HepG2 (cell line): Measurements from ENCODE around the gene GYS1. TPM values are rescaled to one million over a fixed set of nuclear protein-coding genes. Genes with fewer than 3 reads are reported as not detected.

Experiments used
- DR1 ChIP-seq: sonication (generic); formaldehyde crosslinking; IDR thresholded peaks from 2 replicates; pipeline ENCODE4 v1.8.0; 2021; ENCODE audit warnings: mild to moderate bottlenecking, missing genetic modification reagents, inconsistent platforms
- FLYWCH1 ChIP-seq: sonication (generic); formaldehyde crosslinking; IDR thresholded peaks from 2 replicates; pipeline ENCODE4 v1.8.1; 2023; ENCODE audit warnings: mild to moderate bottlenecking, missing genetic modification reagents
- GTF3A ChIP-seq: sonication (generic); formaldehyde crosslinking; conservative IDR thresholded peaks from 2 replicates; pipeline ENCODE4 v1.4.0; 2020; ENCODE audit warnings: mild to moderate bottlenecking, missing genetic modification reagents
- MEF2D ChIP-seq: sonication (generic); formaldehyde crosslinking; IDR thresholded peaks from 2 replicates; pipeline ENCODE4 v1.5.1; 2020; ENCODE audit warnings: mild to moderate bottlenecking, missing genetic modification reagents
- NAIF1 ChIP-seq: sonication (generic); formaldehyde crosslinking; IDR thresholded peaks from 2 replicates; pipeline ENCODE4 v1.5.0; 2020; ENCODE audit warnings: mild to moderate bottlenecking, missing genetic modification reagents, borderline replicate concordance
- RFX1 ChIP-seq: fragments of 450-650 bp; IDR thresholded peaks from 2 replicates; pipeline ENCODE4 v1.6.1; 2017
- RXRB ChIP-seq: IDR thresholded peaks from 2 replicates; pipeline ENCODE4 v1.6.1; 2016; ENCODE audit warnings: borderline replicate concordance, missing genetic modification reagents, missing compliant biosample characterization
- SIX4 ChIP-seq: sonication (generic); formaldehyde crosslinking; IDR thresholded peaks from 2 replicates; pipeline ENCODE4 v1.4.0; 2020; ENCODE audit warnings: missing genetic modification reagents
- WIZ ChIP-seq: sonication (generic); formaldehyde crosslinking; IDR thresholded peaks from 2 replicates; pipeline ENCODE4 v1.5.1; 2020; ENCODE audit warnings: mild to moderate bottlenecking, missing genetic modification reagents
- ZBTB20 ChIP-seq: sonication (generic); formaldehyde crosslinking; IDR thresholded peaks from 2 replicates; pipeline ENCODE4 v1.8.1; 2023; ENCODE audit warnings: missing genetic modification reagents, low read depth, mild to moderate bottlenecking, borderline replicate concordance
- ZFAT ChIP-seq: sonication (generic); formaldehyde crosslinking; conservative IDR thresholded peaks from 2 replicates; pipeline ENCODE4 v1.8.1; 2023; ENCODE audit warnings: missing genetic modification reagents, inconsistent platforms
- ZFP90 ChIP-seq: sonication (generic); formaldehyde crosslinking; IDR thresholded peaks from 2 replicates; pipeline ENCODE4 v1.8.0; 2022; ENCODE audit warnings: missing genetic modification reagents, mild to moderate bottlenecking, inconsistent platforms, borderline replicate concordance
- ZNF263 ChIP-seq: sonication (generic); formaldehyde crosslinking; IDR thresholded peaks from 2 replicates; pipeline ENCODE4 v1.4.0; 2020; ENCODE audit warnings: missing genetic modification reagents
- ZNF382 ChIP-seq: sonication (generic); formaldehyde crosslinking; IDR thresholded peaks from 2 replicates; pipeline ENCODE4 v1.5.0; 2020; ENCODE audit warnings: missing genetic modification reagents, mild to moderate bottlenecking, borderline replicate concordance
- ZNF570 ChIP-seq: sonication (generic); formaldehyde crosslinking; IDR thresholded peaks from 2 replicates; pipeline ENCODE4 v1.4.0; 2020; ENCODE audit warnings: mild to moderate bottlenecking, missing genetic modification reagents, borderline replicate concordance
- ZNF850 ChIP-seq: sonication (generic); formaldehyde crosslinking; conservative IDR thresholded peaks from 2 replicates; pipeline ENCODE4 v1.9.0; 2021; ENCODE audit warnings: mild to moderate bottlenecking, missing genetic modification reagents
- ZNF879 ChIP-seq: sonication (generic); formaldehyde crosslinking; IDR thresholded peaks from 2 replicates; pipeline ENCODE4 v1.8.1; 2023; ENCODE audit warnings: missing genetic modification reagents
- polyA plus RNA-seq, 8 experiments: library from polyadenylated mRNA; depleted of rRNA in 3 of 8; stranded (reverse) in 7 of 8; unstranded in 1 of 8; fragments of >200 nt; fragmentation: Illumina TruSeq in 4 of 8; extraction: Trizol in 4 of 8; gene quantifications; 2 replicates each; pipeline versions ENCODE4 v1.2.1 to v1.2.3, GENCODE V29; 2011 to 2016; ENCODE audit warnings: low read depth in 4 of 8, missing spikeins in 1 of 8, mixed read lengths in 1 of 8; ENCODE audit not compliant: insufficient read depth in 1 of 8
- total RNA-seq, 5 experiments: library from RNA; depleted of rRNA; stranded (reverse); fragments of >200 nt; fragmentation: Illumina TruSeq; extraction: Trizol; gene quantifications; 2 replicates each; pipeline ENCODE4 v1.2.3, GENCODE V29; 2016; ENCODE audit warnings: low read depth in 1 of 5
- TF ChIP-seq, protein P1 (sequence below): sonication (generic); formaldehyde crosslinking; IDR thresholded peaks from 2 replicates; pipeline ENCODE4 v1.5.0; 2020; ENCODE audit warnings: mild to moderate bottlenecking, missing genetic modification reagents
- TF ChIP-seq, protein P2 (sequence below): sonication (generic); formaldehyde crosslinking; IDR thresholded peaks from 2 replicates; pipeline ENCODE4 v1.5.1; 2020; ENCODE audit warnings: missing genetic modification reagents, mild to moderate bottlenecking, borderline replicate concordance
- TF ChIP-seq, protein P3 (sequence below): sonication (generic); formaldehyde crosslinking; IDR thresholded peaks from 2 replicates; pipeline ENCODE4 v1.4.0; 2020; ENCODE audit warnings: missing genetic modification reagents
- TF ChIP-seq, protein P4 (sequence below): fragments of 450-650 bp; IDR thresholded peaks from 2 replicates; pipeline ENCODE4 v1.6.1; 2016
- TF ChIP-seq, protein P5 (sequence below): IDR thresholded peaks from 2 replicates; pipeline ENCODE4 v1.6.1; 2016; ENCODE audit warnings: missing biosample characterization, missing genetic modification reagents, low read depth

GYS1 gene
- total and polyA plus RNA-seq, 2 of the 13 experiments (the other 11 are each of a cell fraction or from before 2014, with no cell fraction given), result 18.4 to 42.1 TPM

DNA sequence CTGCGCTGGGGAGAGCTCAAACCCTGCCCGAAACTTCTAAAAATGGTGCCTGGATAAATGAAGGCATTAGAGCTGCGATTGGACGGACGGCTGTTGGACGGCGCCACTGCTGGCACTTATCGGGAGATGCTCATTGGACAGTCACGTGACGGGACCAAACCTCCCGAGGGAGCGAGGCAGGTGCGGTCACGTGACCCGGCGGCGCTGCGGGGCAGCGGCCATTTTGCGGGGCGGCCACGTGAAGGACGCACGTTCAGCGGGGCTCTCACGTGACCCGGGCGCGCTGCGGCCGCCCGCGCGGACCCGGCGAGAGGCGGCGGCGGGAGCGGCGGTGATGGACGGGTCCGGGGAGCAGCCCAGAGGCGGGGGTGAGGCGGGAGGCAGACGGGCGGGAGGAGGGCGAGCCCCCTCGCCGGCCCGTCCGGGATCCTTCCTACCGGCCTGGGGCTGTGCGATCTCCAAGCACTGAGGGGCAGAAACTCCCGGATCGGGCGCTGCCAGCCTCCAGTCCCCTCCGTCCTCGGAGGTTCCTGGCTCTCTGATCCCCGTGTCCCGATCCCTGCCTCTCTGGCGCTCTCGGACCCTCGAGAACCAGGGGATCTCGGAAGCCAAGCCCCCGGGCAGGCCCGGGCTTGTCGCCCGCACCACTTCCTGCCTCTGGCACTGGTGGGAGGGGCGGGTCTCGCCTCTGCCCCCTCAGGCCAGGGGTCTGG is 38.4 kb downstream of the GYS1 start, which contains the start of gene BAX (continued):
- TF ChIP-seq, protein P1, sequence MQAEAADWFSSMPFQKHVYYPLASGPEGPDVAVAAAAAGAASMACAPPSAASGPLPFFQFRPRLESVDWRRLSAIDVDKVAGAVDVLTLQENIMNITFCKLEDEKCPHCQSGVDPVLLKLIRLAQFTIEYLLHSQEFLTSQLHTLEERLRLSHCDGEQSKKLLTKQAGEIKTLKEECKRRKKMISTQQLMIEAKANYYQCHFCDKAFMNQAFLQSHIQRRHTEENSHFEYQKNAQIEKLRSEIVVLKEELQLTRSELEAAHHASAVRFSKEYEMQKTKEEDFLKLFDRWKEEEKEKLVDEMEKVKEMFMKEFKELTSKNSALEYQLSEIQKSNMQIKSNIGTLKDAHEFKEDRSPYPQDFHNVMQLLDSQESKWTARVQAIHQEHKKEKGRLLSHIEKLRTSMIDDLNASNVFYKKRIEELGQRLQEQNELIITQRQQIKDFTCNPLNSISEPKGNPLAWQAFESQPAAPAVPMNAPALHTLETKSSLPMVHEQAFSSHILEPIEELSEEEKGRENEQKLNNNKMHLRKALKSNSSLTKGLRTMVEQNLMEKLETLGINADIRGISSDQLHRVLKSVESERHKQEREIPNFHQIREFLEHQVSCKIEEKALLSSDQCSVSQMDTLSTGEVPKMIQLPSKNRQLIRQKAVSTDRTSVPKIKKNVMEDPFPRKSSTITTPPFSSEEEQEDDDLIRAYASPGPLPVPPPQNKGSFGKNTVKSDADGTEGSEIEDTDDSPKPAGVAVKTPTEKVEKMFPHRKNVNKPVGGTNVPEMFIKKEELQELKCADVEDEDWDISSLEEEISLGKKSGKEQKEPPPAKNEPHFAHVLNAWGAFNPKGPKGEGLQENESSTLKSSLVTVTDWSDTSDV (CRISPR knock-in tag), result no peak
- TF ChIP-seq ZNF879 (CRISPR knock-in tag) (no peak), ZBTB20 (CRISPR knock-in tag) (no peak), WIZ (CRISPR knock-in tag) (0 out of 2 replicates have a peak, but pooled peaks have one; percentile 14), GTF3A (CRISPR knock-in tag) (no peak), ZNF382 (CRISPR knock-in tag) (no peak), ZNF263 (CRISPR knock-in tag) (no peak), FLYWCH1 (peak; percentile 53; the same call in 1 of the 2 replicates), NAIF1 (CRISPR knock-in tag) (no peak), RFX1 (no peak), ZFAT (CRISPR knock-in tag) (no peak), RXRB (CRISPR knock-in tag) (peak; percentile 61; the same call in 1 of the 2 replicates), DR1 (CRISPR knock-in tag) (peak; percentile 44), ZFP90 (CRISPR knock-in tag) (peak; percentile 66), ZNF850 (CRISPR knock-in tag) (no peak), ZNF570 (no peak), MEF2D (CRISPR knock-in tag) (0 out of 2 replicates have a peak, but pooled peaks have one; percentile 38), SIX4 (CRISPR knock-in tag) (no peak)
- TF ChIP-seq, protein P2, sequence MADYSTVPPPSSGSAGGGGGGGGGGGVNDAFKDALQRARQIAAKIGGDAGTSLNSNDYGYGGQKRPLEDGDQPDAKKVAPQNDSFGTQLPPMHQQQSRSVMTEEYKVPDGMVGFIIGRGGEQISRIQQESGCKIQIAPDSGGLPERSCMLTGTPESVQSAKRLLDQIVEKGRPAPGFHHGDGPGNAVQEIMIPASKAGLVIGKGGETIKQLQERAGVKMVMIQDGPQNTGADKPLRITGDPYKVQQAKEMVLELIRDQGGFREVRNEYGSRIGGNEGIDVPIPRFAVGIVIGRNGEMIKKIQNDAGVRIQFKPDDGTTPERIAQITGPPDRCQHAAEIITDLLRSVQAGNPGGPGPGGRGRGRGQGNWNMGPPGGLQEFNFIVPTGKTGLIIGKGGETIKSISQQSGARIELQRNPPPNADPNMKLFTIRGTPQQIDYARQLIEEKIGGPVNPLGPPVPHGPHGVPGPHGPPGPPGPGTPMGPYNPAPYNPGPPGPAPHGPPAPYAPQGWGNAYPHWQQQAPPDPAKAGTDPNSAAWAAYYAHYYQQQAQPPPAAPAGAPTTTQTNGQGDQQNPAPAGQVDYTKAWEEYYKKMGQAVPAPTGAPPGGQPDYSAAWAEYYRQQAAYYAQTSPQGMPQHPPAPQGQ (CRISPR knock-in tag), result no peak
- TF ChIP-seq, protein P3, sequence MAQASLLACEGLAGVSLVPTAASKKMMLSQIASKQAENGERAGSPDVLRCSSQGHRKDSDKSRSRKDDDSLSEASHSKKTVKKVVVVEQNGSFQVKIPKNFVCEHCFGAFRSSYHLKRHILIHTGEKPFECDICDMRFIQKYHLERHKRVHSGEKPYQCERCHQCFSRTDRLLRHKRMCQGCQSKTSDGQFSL (CRISPR knock-in tag), result no peak
- TF ChIP-seq, protein P4, sequence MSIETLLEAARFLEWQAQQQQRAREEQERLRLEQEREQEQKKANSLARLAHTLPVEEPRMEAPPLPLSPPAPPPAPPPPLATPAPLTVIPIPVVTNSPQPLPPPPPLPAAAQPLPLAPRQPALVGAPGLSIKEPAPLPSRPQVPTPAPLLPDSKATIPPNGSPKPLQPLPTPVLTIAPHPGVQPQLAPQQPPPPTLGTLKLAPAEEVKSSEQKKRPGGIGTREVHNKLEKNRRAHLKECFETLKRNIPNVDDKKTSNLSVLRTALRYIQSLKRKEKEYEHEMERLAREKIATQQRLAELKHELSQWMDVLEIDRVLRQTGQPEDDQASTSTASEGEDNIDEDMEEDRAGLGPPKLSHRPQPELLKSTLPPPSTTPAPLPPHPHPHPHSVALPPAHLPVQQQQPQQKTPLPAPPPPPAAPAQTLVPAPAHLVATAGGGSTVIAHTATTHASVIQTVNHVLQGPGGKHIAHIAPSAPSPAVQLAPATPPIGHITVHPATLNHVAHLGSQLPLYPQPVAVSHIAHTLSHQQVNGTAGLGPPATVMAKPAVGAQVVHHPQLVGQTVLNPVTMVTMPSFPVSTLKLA, result peak; percentile 95
- TF ChIP-seq, protein P5, sequence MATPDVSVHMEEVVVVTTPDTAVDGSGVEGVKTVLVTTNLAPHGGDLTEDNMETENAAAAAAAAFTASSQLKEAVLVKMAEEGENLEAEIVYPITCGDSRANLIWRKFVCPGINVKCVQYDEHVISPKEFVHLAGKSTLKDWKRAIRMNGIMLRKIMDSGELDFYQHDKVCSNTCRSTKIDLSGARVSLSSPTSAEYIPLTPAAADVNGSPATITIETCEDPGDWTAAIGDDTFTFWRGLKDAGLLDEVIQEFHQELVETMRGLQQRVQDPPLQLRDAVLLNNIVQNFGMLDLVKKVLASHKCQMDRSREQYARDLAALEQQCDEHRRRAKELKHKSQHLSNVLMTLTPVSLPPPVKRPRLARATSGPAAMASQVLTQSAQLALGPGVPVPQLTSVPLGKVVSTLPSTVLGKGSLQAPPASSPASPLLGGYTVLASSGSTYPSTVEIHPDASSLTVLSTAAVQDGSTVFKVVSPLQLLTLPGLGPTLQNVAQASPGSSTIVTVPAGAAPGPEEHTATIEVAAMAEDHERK (CRISPR knock-in tag), result peak; percentile 95
